GM12878 (cell line): ENCODE results near the gene MITD1. TPM values are rescaled to one million over a fixed set of nuclear protein-coding genes. Genes with fewer than 3 reads are reported as not detected.

Experiments used
- CBX3 ChIP-seq: fragments of 200-600 bp; sonication (generic); IDR thresholded peaks from 2 replicates; pipeline ENCODE4 v1.6.1; 2016; ENCODE audit warnings: low read depth, borderline replicate concordance
- CBX5 ChIP-seq: sonication (generic); IDR thresholded peaks from 2 replicates; pipeline ENCODE4 v1.6.1; 2016; ENCODE audit warnings: low read depth, moderate library complexity, mild to moderate bottlenecking, inconsistent platforms
- MEF2A ChIP-seq: IDR thresholded peaks from 2 replicates; pipeline ENCODE4 v1.6.1; 2011; ENCODE audit warnings: low read depth, mild to moderate bottlenecking, low read length, moderate library complexity; ENCODE audit not compliant: insufficient read depth
- MTA3 ChIP-seq: IDR thresholded peaks from 2 replicates; pipeline ENCODE4 v1.6.1; 2012; ENCODE audit warnings: low read length, inconsistent platforms, borderline replicate concordance
- PML ChIP-seq: IDR thresholded peaks from 2 replicates; pipeline ENCODE4 v1.6.1; 2012; ENCODE audit warnings: low read length, inconsistent platforms
- POU2F2 ChIP-seq: IDR thresholded peaks from 3 replicates; pipeline ENCODE4 v1.6.1; 2011; ENCODE audit warnings: low read depth, mild to moderate bottlenecking, low read length, borderline replicate concordance
- RB1 ChIP-seq: fragments of 450-650 bp; formaldehyde crosslinking; IDR thresholded peaks from 2 replicates; pipeline ENCODE4 v1.6.1; 2017; ENCODE audit warnings: mild to moderate bottlenecking, borderline replicate concordance
- SIN3A ChIP-seq: IDR thresholded peaks from 2 replicates; pipeline ENCODE4 v1.6.1; 2012; ENCODE audit warnings: low read depth, low read length, improper control_type of control experiment
- SKIL ChIP-seq: fragments of 450-650 bp; IDR thresholded peaks from 2 replicates; pipeline ENCODE4 v1.6.1; 2017; ENCODE audit warnings: mild to moderate bottlenecking, low read depth, inconsistent platforms; ENCODE audit not compliant: poor library complexity, severe bottlenecking
- SUPT20H ChIP-seq: IDR thresholded peaks from 2 replicates; pipeline ENCODE4 v1.6.1; 2011; ENCODE audit warnings: low read depth, mild to moderate bottlenecking, low read length, moderate library complexity, borderline replicate concordance; ENCODE audit not compliant: control insufficient read depth
- TAF1 ChIP-seq: IDR thresholded peaks from 2 replicates; pipeline ENCODE4 v1.6.1; 2011; ENCODE audit warnings: mild to moderate bottlenecking, low read depth, low read length, borderline replicate concordance
- ZNF24 ChIP-seq: fragments of 450-650 bp; IDR thresholded peaks from 2 replicates; pipeline ENCODE4 v1.6.1; 2017; ENCODE audit warnings: antibody characterized with exemption, mild to moderate bottlenecking
- polyA plus RNA-seq, 11 experiments: library from polyadenylated mRNA; depleted of rRNA in 4 of 11; unstranded in 6 of 11; stranded (reverse) in 5 of 11; fragments of >200 nt; fragmentation: Nextera tagmentation in 4 of 11; fragmentation: Illumina TruSeq in 1 of 11; extraction: Ambion mirVana in 4 of 11; extraction: Trizol in 1 of 11; gene quantifications; 1 replicate in 1 of 11; 2 replicates in 10 of 11; pipeline versions ENCODE4 v1.2.1 to v1.2.3, GENCODE V29; 2011 to 2016; ENCODE audit warnings: inconsistent platforms in 2 of 11, missing spikeins in 2 of 11, low read depth in 1 of 11
- total RNA-seq, 4 experiments: library from RNA; depleted of rRNA in 3 of 4; stranded (reverse); fragments of >200 nt in 3 of 4; fragmentation: Illumina TruSeq in 1 of 4; extraction: Trizol in 1 of 4; gene quantifications; 2 replicates each; pipeline versions ENCODE4 v1.2.1 to v1.2.3, GENCODE V29; 2013 to 2021
- TF ChIP-seq, protein P1 (sequence below): fragments of 450-650 bp; IDR thresholded peaks from 2 replicates; pipeline ENCODE4 v1.6.1; 2018; ENCODE audit warnings: borderline replicate concordance, mild to moderate bottlenecking; ENCODE audit not compliant: partially characterized antibody
- TF ChIP-seq, protein P2 (sequence below): IDR thresholded peaks from 2 replicates; pipeline ENCODE4 v1.6.1; 2012; ENCODE audit warnings: low read depth, low read length, improper control_type of control experiment

The MITD1 gene
- total and polyA plus RNA-seq, 10 of the 15 experiments (the other 5 are each of a cell fraction or from before 2014, with no cell fraction given): 33.0 to 116 (median 63.5) TPM

DNA sequence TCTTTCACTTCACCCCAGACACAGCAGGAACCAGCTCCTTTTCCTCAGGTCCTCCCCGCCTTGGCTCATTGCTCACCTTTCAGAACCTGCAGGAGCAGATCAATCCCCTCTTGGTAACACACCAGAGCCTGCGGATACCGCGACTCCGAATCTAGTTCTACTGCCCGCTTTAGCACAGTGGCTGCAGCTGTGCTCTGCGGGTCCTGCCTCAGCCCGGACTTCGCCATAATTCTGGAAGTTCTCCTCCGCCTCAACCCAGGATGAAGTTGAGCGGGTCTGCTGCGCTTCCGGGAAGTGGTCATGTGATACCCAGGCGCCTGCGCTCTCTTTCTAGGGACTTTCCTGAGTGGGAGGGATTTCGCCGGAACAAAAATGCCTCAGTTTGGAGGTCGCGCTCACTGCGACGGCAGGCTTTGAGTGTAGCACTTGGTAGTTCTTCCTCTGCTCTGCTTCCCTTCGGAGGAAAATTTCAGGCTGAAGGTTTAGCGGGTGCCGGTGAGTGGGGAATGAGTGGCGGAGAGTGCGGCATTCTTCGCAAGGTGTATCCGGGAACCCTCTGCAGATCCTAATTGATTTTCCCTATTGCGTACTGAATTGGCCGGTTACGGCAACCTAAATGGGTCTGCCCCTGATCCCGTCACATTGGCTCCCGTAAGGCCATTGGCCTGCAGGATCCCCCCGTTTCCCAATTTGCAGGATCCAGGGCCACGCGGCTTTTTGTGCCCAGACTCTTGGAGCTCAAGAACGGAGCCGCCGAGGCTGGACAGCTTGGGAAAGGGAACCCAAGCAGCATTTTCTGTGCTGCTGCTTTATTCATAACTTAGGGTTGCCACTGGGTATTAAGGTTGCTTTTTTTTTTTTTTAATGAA, at the start of gene MITD1, which contains the start of gene MRPL30 (continued):
- TF ChIP-seq, protein P1, sequence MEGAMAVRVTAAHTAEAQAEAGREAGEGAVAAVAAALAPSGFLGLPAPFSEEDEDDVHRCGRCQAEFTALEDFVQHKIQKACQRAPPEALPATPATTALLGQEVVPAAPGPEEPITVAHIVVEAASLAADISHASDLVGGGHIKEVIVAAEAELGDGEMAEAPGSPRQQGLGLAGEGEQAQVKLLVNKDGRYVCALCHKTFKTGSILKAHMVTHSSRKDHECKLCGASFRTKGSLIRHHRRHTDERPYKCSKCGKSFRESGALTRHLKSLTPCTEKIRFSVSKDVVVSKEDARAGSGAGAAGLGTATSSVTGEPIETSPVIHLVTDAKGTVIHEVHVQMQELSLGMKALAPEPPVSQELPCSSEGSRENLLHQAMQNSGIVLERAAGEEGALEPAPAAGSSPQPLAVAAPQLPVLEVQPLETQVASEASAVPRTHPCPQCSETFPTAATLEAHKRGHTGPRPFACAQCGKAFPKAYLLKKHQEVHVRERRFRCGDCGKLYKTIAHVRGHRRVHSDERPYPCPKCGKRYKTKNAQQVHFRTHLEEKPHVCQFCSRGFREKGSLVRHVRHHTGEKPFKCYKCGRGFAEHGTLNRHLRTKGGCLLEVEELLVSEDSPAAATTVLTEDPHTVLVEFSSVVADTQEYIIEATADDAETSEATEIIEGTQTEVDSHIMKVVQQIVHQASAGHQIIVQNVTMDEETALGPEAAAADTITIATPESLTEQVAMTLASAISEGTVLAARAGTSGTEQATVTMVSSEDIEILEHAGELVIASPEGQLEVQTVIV: peak; percentile 86
- TF ChIP-seq SUPT20H: no peak
- peak; percentile 99 for TF ChIP-seq TAF1
- TF ChIP-seq POU2F2: peak; percentile 95
- TF ChIP-seq ZNF24: peak; percentile 81; the same call in 1 of the 2 replicates
- TF ChIP-seq SIN3A: peak; percentile 86; the same call in 1 of the 2 replicates
- no peak for TF ChIP-seq MTA3
- TF ChIP-seq PML: peak; percentile 97
- TF ChIP-seq, protein P2, sequence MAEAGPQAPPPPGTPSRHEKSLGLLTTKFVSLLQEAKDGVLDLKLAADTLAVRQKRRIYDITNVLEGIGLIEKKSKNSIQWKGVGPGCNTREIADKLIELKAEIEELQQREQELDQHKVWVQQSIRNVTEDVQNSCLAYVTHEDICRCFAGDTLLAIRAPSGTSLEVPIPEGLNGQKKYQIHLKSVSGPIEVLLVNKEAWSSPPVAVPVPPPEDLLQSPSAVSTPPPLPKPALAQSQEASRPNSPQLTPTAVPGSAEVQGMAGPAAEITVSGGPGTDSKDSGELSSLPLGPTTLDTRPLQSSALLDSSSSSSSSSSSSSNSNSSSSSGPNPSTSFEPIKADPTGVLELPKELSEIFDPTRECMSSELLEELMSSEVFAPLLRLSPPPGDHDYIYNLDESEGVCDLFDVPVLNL: no peak
- peak; percentile 98 for TF ChIP-seq CBX5
- TF ChIP-seq MEF2A: 0 out of 2 replicates have a peak, but pooled peaks have one; percentile 6
- TF ChIP-seq RB1: peak; percentile 97
- TF ChIP-seq SKIL: peak; percentile 75
- TF ChIP-seq CBX3: no peak
